ENCODE results near the gene CCDC40. TPM values are rescaled to one million over a fixed set of nuclear protein-coding genes. Genes with fewer than 3 reads are reported as not detected.

Gene CCDC40
- total RNA-seq, 1 experiment from 2014 or later = 16.3 TPM

GRCh38 chr17:80031691-80032430 lies 4.6 kb upstream of the CCDC40 start (continued):
- no peak for TF ChIP-seq ARID4B (CRISPR knock-in tag; IDR thresholded peaks at IDR 0.05; ENCODE audit: borderline replicate concordance)
- TF ChIP-seq, protein P1, sequence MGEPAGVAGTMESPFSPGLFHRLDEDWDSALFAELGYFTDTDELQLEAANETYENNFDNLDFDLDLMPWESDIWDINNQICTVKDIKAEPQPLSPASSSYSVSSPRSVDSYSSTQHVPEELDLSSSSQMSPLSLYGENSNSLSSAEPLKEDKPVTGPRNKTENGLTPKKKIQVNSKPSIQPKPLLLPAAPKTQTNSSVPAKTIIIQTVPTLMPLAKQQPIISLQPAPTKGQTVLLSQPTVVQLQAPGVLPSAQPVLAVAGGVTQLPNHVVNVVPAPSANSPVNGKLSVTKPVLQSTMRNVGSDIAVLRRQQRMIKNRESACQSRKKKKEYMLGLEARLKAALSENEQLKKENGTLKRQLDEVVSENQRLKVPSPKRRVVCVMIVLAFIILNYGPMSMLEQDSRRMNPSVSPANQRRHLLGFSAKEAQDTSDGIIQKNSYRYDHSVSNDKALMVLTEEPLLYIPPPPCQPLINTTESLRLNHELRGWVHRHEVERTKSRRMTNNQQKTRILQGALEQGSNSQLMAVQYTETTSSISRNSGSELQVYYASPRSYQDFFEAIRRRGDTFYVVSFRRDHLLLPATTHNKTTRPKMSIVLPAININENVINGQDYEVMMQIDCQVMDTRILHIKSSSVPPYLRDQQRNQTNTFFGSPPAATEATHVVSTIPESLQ (CRISPR knock-in tag; IDR thresholded peaks at IDR 0.05) = no peak

- peaks cover 38% of the 10 kb centered on the region for H3K4me1 Mint-ChIP-seq
- H3K9me3 Mint-ChIP-seq = no peaks in the 10 kb centered on the region
- CTCF ChIA-PET = interaction anchor here (2.1 kb wide), 1 partner anchor 24 kb away, joined by 7 read pairs; no protein-coding TSS in a partner anchor
- DNase-seq (ENCODE audit: low spot score) = no peak
- H3K27me3 Mint-ChIP-seq (ENCODE audit: low read depth) = no peaks in the 10 kb centered on the region
- H3K36me3 Mint-ChIP-seq = 0 out of 2 replicates have a peak, but pooled peaks cover 2% of the 10 kb centered on the region
- TF ChIP-seq ZNF219 (CRISPR knock-in tag; IDR thresholded peaks at IDR 0.05; ENCODE audit: borderline replicate concordance) = no peak
- TF ChIP-seq, protein P2, sequence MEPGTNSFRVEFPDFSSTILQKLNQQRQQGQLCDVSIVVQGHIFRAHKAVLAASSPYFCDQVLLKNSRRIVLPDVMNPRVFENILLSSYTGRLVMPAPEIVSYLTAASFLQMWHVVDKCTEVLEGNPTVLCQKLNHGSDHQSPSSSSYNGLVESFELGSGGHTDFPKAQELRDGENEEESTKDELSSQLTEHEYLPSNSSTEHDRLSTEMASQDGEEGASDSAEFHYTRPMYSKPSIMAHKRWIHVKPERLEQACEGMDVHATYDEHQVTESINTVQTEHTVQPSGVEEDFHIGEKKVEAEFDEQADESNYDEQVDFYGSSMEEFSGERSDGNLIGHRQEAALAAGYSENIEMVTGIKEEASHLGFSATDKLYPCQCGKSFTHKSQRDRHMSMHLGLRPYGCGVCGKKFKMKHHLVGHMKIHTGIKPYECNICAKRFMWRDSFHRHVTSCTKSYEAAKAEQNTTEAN (CRISPR knock-in tag; IDR thresholded peaks at IDR 0.05) = no peak
- TF ChIP-seq GABPB1 (CRISPR knock-in tag; IDR thresholded peaks at IDR 0.05) = no peak
- no peak for TF ChIP-seq HMGA2 (CRISPR knock-in tag; IDR thresholded peaks at IDR 0.05)
- no peak for TF ChIP-seq ZNF416 (CRISPR knock-in tag; IDR thresholded peaks at IDR 0.05)
- no peak for TF ChIP-seq PRRX2 (CRISPR knock-in tag; IDR thresholded peaks at IDR 0.05)
- TF ChIP-seq SMAD4 (CRISPR knock-in tag; IDR thresholded peaks at IDR 0.05) = no peak
- POLR2A ChIA-PET = interaction anchor here (0.5 kb wide), 1 partner anchor 454 kb away, joined by 4 read pairs; no protein-coding TSS in a partner anchor
- ATAC-seq = no peak
- H3K27ac Mint-ChIP-seq = no peak overlapping the region
- no peak overlapping the region for H3K4me3 Mint-ChIP-seq
Measured at GRCh38 chr17:80032614-80033171, 3.7 kb upstream of the CCDC40 start.

DNA sequence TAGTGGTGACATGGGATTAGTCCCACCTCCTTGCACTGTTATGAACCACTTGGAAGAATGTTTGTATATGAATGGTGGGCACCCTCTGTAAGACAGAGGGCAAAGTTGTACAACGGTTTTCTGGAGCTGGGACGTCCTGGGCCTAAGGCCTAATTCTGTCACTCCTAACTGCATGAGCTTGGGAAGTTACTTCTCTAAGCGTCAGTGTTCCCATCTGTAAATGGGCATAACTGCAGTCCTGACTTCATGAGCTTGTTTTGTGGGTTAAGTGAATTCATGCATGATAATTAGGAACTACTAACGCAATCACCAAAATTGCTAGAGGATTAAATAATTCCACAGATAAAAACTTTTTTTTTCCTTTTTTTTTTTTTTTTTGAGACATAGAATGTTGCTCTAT lies 2.6 kb upstream of the CCDC40 start:
- TF ChIP-seq ZSCAN18 (CRISPR knock-in tag; IDR thresholded peaks at IDR 0.05) = no peak
- no peak for TF ChIP-seq GRHL2 (CRISPR knock-in tag; IDR thresholded peaks at IDR 0.05; ENCODE audit: insufficient replicate concordance, severe bottlenecking)
- DNase-seq (ENCODE audit: low spot score) = no peak
- Mint-ChIP-seq H3K4me1 (peaks cover 38% of the 10 kb centered on the region), H3K9me3 (no peaks in the 10 kb centered on the region), H3K27me3 (ENCODE audit: low read depth) (no peaks in the 10 kb centered on the region), H3K36me3 (0 out of 2 replicates have a peak, but pooled peaks cover 2% of the 10 kb centered on the region), H3K4me3 (peak overlapping the region; percentile 93), H3K27ac (no peak overlapping the region)
- POLR2A ChIA-PET = interaction anchor here (0.7 to 1.4 kb wide), 2 partner anchors 192 to 240 kb away, joined by 3 read pairs; no protein-coding TSS in a partner anchor
- ATAC-seq = no peak
- CTCF ChIA-PET = interaction anchor here (0.8 to 2.1 kb wide), 3 partner anchors 25 to 328 kb away, joined by 3 to 8 read pairs (median 7); no protein-coding TSS in a partner anchor

Measured in WTC11 (cell line).